WERI-Rb-1 (cell line): ENCODE results near the gene RWDD4.

Experiments
- DNase-seq: peaks from one replicate; pipeline ENCODE4 v3.0.0-alpha.2; 2020
- H3K27ac ChIP-seq: fragments of 250-450 bp; sonication (Bioruptor Pico); 2 replicates; pipeline ENCODE4 v1.5.1; 2020; ENCODE audit warnings: mild to moderate bottlenecking, moderate library complexity
- H3K27me3 ChIP-seq: fragments of 250-450 bp; sonication (Bioruptor Pico); 2 replicates; pipeline ENCODE4 v1.5.1; 2021; ENCODE audit warnings: mild to moderate bottlenecking, low read depth, moderate library complexity; ENCODE audit not compliant: insufficient read depth, severe bottlenecking
- H3K36me3 ChIP-seq: fragments of 250-450 bp; sonication (Bioruptor Pico); 2 replicates; pipeline ENCODE4 v1.5.1; 2020; ENCODE audit warnings: mild to moderate bottlenecking, moderate library complexity
- H3K4me3 ChIP-seq: 2 replicates; pipeline ENCODE4 v1.5.1; 2011; ENCODE audit warnings: low read depth, mild to moderate bottlenecking, control low read depth, low read length
- H3K9me3 ChIP-seq: fragments of 250-450 bp; sonication (Bioruptor Pico); 2 replicates; pipeline ENCODE4 v1.5.1; 2021; ENCODE audit warnings: mild to moderate bottlenecking, moderate library complexity; ENCODE audit not compliant: severe bottlenecking
- TF ChIP-seq, protein P1 (sequence below): IDR thresholded peaks from 2 replicates; pipeline ENCODE4 v1.5.1; 2011; ENCODE audit warnings: low read depth, mild to moderate bottlenecking, control low read depth, inconsistent platforms, low read length

Gene RWDD4

DNA sequence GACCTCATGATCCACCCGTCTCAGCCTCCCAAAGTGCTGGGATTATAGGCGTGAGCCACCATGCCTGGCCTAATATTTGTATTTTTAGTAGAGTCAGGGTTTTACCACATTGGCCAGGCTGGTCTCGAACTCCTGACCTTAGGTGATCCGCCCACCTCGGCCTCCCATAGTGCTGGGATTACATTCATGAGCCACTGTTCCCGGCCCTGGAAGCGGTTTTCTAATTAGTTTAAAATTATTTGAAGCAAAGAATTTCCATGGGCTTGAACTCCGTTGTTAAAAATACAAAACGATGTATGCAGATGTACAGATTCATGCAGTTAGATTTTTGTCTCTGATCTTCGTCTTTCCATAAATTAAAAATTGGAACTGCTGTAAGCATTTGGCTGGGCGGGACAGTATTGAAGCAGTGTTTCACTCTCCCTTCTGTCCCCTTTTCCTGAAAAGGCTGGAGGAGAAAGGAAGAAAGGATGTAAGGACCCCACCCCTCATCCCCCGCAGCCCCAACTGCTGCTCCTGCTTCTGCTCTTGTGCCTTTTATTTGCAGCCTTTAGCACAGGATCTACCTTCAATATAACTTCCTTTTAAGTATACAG, 12.1 kb upstream of the RWDD4 start:
- no peak for DNase-seq
- Histone ChIP-seq H3K27me3 (no peaks in the 10 kb centered on the region), H3K4me3 (no peak overlapping the region), H3K9me3 (no peaks in the 10 kb centered on the region), H3K36me3 (peaks cover 45% of the 10 kb centered on the region), H3K27ac (no peak overlapping the region)
- TF ChIP-seq, protein P1, sequence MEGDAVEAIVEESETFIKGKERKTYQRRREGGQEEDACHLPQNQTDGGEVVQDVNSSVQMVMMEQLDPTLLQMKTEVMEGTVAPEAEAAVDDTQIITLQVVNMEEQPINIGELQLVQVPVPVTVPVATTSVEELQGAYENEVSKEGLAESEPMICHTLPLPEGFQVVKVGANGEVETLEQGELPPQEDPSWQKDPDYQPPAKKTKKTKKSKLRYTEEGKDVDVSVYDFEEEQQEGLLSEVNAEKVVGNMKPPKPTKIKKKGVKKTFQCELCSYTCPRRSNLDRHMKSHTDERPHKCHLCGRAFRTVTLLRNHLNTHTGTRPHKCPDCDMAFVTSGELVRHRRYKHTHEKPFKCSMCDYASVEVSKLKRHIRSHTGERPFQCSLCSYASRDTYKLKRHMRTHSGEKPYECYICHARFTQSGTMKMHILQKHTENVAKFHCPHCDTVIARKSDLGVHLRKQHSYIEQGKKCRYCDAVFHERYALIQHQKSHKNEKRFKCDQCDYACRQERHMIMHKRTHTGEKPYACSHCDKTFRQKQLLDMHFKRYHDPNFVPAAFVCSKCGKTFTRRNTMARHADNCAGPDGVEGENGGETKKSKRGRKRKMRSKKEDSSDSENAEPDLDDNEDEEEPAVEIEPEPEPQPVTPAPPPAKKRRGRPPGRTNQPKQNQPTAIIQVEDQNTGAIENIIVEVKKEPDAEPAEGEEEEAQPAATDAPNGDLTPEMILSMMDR, result no peak

DNA sequence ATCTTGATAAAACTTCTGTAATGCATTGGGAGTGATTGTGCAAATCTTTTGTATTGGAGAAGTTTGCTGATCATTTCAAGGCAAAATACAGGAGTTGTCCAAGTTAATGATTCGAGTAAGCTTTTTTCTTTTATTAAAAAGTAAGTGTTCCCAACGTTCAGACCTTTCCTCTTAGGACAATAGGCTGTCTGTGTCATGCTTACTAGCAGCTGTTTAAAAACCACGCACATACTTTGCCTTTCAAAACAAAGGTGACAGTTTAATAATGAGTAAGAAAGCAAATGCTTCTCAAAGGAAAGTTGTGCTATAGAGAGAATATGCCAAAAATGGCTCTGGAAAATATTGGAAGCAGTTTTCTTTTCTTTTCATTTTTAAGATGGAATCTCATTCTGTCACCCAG, 11.3 kb upstream of the RWDD4 start:
- Histone ChIP-seq H3K9me3 (no peaks in the 10 kb centered on the region), H3K27ac (no peak overlapping the region), H3K36me3 (peaks cover 46% of the 10 kb centered on the region), H3K27me3 (no peaks in the 10 kb centered on the region), H3K4me3 (no peak overlapping the region)
- DNase-seq, result no peak
- TF ChIP-seq, protein P1, result no peak

DNA sequence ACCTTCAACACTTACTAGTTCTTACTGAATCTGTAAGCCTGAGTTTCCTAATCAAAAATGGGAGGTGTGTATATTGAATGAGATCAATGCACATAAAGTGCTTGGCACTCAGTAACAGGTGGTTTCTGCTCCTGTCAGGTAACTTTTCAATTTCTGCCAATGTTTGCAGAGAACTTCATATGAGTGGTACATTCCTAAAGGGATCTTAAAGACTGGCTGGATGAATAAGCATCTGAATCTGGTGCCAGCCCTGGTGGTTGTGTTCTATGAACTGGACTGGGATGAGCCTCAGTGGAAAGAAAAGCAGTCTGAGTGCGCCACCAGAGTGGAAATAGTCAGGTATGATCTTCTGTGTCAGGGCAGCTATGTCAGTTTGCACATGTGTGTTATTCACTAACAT, 7.1 kb upstream of the RWDD4 start:
- TF ChIP-seq, protein P1, result no peak
- Histone ChIP-seq H3K27ac (no peak overlapping the region), H3K36me3 (peaks cover 44% of the 10 kb centered on the region), H3K9me3 (no peaks in the 10 kb centered on the region), H3K27me3 (no peaks in the 10 kb centered on the region), H3K4me3 (no peak overlapping the region)
- DNase-seq, result no peak

DNA sequence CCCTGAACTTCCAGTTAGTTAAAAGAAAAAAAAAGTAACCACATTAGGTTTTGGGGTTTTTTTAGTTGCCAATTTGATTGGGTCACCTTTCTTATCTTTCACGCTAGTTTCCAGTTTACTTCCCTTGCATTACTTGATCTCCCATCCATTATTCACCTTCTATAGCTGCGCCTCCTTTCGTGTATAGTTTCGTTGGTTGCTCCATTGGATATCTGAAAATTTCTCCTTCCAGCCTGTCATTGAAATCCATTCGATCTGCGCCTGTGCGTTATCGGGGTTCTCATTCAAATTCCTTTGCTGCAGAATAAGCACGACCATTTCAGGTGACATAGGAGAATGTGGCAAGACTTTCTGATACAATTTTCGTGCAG, 872 bp upstream of the RWDD4 start:
- DNase-seq, result no peak
- Histone ChIP-seq H3K27me3 (no peaks in the 10 kb centered on the region), H3K4me3 (peak overlapping the region; percentile 97), H3K9me3 (no peaks in the 10 kb centered on the region), H3K27ac (peak overlapping the region; percentile 84), H3K36me3 (peaks cover 9% of the 10 kb centered on the region)
- TF ChIP-seq, protein P1, result no peak

DNA sequence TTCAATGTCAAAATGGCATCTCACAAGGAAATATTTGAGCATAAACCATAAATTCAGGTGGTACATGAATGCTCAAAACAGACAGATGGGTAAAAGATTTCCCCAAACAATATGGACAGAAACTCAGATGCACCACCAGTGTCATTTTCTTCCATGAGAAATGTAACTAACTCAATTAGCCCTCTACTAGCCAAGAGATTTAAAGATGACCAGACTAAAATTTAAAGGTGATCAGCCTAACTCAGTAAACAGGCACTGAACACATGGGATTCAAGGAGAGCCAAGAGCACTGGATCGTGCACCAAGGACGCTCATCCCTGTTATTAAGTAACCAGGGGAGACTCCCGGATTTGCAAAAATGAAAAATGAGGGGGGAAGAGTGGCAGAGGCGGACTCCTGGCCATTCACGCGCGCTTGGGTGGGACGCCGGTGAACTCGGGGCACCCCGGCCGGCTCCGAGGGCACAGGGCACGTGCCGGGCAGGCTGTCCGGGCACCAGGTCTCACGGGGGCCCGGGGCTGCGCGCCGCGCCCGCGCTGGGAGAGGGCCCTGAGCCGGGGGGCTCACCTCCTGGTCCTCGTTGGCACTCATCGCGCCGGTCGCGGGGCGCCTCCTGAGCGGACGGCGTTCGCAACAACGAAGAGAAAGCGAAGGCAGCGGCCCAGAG, 490 bp downstream of the RWDD4 start:
- no peak for DNase-seq

More for the DNA sequence above, 490 bp downstream of the RWDD4 start:
- Histone ChIP-seq H3K27me3 (no peaks in the 10 kb centered on the region), H3K36me3 (peaks cover 14% of the 10 kb centered on the region), H3K9me3 (no peaks in the 10 kb centered on the region), H3K4me3 (peak overlapping the region; percentile 97), H3K27ac (peak overlapping the region; percentile 84)
- TF ChIP-seq, protein P1, result no peak
